Activated effector memory CD4-positive, alpha-beta T cell treated with anti-CD3 and anti-CD28 coated beads, Interleukin-2, amount 50 U/mL, for 16 hours (primary cell): ENCODE measurements around the gene LINGO3.

Source experiments
- DNase-seq: peaks from one replicate; pipeline ENCODE4 v3.0.0-alpha.2; 2020

LINGO3 gene

DNA sequence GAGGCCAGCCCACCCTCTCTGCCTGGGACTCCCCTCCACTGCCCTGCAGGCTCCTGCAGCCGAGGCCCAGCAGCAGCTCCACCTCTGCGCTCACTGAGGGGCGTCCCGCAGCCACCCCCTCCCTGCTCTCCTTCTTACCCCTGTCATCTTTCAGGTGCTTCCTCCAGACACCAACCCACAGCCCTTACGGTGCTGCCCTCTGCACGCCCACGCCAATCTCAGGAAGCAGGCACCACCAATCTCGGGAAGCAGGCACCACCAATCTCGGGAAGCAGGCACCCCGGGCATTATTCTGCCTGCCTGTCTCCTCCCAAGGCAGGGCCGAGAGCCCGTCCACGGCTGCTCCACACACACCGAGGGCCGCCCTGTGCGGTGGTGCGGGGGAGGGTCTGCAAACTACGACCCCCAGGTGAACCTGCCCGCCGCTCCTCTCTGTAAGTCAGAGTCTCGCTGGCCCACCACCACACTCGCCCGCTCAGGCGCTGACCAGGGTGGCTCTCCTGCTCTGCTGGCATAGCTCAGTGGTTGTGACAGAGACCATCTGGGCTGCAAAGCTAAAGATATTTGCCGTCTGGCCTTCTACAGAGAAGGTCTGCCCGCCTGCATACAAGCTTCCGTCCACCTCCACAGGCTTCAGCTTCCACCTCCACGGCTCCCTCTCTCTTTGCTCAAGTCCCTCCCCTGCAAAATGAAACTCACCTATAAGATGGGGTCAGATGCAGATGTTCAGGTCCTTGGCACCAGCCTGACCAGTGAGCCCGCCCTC lies 17.5 kb upstream of the LINGO3 start:
- DNase-seq = no peak

- no peak for DNase-seq
These were observed 16.4 kb upstream of the LINGO3 start for GRCh38 chr19:2324220-2324948.

DNA sequence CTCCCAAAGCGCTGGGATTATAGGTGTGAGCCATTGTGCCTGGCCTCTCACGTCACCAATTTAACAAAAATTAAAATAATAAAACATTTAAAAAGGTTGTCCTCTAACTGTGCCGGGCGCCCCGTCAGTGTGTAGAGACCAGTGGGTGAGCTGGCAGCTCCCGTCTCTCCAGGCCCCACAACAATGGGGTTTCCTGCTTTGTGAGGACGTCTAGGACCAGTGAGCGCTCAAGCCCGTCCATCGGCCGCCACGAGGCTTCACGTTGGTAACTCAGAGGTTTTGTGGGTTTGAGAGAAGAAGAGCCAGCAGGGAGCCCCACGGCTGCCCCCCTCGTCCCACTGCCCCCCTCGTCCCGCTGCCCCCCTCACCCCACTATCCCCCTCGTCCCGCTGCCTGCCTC lies 15.8 kb upstream of the LINGO3 start:
- DNase-seq = no peak

DNA sequence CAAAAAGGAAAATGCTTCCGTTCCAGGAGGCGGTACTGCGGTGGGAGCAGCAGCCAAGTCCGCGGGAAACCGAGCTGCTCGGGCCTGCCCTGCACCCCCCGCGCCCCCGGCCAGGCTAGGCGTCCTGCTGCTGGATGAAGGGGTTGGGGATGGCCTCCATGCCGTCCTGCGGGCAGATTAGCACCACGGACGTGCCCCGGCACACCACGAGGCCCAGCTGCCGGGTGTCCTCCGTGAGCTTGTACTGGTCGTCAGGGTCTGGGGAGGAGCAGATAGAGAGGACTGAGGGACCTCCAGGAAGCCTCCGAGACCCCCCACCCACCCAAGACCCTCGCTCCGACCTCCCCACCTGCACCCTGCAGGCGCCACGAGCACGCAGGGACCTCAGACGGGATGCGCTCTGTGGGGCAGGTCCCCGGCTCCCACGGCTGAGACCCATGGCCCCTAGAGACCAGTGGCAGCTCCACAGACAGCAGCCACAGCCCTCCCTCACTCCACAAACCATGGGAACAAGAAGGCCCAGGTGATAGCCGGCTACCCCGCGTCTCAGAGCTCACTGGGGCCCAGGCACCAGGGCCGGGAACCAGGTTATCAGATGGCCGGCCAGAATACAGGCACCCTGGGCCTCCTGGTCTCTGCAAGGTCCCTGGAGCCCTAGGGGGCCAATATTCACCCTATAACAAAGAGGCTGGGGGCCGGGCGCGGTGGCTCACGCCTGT lies 13.8 kb upstream of the LINGO3 start:
- DNase-seq = no peak

- DNase-seq = no peak
These were observed 13.0 kb upstream of the LINGO3 start for GRCh38 chr19:2320939-2321338.

- DNase-seq = no peak
These were observed 12.1 kb upstream of the LINGO3 start for GRCh38 chr19:2320049-2320448.

GRCh38 chr19:2319551-2319950 lies 11.6 kb upstream of the LINGO3 start:
- DNase-seq = no peak

- no peak for DNase-seq
These were observed 11.0 kb upstream of the LINGO3 start for GRCh38 chr19:2318923-2319322.

DNA sequence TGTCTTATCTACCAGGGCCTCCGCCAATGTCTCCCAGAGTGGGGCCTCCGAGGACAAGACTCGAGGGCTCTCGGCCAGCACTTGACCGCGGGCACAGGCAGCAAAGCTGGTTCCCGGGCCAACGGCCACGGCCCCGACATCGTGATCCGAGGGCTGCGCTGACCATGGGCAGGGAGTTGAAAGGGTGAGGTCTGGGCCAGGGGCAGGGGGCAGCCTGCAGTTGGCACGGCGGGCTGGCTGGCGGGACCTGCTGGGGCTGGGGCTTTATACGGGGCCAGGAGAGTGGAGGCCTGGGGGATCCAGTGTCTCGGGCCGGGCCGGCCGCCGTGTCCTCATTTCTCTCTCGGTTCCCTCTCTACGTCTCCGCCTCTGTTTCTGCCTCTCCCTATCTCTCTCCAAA lies 9.8 kb upstream of the LINGO3 start:
- no peak for DNase-seq

GRCh38 chr19:2317300-2317699 lies 9.3 kb upstream of the LINGO3 start:
- DNase-seq = no peak

DNA sequence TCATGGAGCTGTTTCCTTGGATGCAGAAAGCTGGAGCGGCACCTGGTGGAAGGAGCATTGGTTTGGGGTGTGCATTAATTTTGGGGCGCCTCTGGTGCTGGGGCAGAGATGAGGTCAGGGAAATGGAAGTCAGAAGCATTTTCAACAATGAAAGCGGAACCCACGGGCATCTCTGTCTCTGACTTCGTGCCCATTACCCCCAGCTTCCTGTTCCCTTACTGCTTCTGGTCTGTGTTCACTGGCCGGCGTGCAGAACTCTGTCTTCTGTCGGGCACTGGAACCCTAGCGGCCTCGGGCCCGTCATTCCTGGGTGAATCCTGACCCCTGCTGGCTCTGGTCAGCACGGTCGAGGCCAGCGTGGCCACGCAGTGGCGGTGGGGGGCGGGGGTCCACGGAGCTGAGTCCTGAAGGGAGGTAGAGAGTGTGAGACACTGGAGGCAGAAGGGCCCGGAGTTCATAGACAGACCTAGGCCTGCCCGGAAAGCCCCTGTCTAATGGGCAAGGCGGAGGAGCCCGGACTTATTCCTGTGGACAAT lies 7.9 kb upstream of the LINGO3 start:
- no peak for DNase-seq

GRCh38 chr19:2315121-2315817 lies 7.3 kb upstream of the LINGO3 start:
- no peak for DNase-seq

DNA sequence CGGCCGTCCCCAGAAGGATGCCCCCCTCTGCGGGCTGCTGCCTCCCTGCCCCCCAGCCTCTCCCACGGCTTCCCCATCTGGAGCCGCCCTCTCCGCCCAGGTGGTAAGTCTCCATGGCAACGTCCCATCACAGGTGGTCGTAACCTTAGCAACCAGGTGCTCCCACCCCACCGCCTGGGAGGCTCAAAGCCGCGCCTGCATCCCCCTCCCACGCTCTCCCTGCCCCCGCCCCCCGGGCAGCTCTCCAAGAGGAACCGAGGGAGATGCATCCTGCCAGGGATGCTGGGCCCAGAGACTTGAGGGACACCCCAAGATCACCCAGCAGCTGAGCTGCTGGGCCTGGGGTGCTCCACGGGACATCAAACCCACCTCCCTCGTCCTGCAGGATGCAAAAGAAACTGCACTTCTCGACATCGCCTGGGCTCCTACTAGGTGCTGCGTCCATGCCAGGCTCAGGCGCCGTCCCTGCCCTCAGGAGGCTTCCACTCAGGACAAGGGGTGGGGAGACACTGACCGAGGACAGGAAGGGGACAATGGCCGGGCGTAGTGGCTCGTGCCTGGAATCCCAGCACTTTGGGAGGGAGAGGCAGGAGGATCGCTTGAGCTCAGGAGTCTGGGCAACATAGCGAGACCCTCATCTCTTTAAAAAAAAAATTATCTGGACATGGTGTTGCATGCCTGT lies 5.0 kb upstream of the LINGO3 start:
- DNase-seq = no peak

GRCh38 chr19:2311093-2311492 lies 3.1 kb upstream of the LINGO3 start:
- DNase-seq = no peak

DNA sequence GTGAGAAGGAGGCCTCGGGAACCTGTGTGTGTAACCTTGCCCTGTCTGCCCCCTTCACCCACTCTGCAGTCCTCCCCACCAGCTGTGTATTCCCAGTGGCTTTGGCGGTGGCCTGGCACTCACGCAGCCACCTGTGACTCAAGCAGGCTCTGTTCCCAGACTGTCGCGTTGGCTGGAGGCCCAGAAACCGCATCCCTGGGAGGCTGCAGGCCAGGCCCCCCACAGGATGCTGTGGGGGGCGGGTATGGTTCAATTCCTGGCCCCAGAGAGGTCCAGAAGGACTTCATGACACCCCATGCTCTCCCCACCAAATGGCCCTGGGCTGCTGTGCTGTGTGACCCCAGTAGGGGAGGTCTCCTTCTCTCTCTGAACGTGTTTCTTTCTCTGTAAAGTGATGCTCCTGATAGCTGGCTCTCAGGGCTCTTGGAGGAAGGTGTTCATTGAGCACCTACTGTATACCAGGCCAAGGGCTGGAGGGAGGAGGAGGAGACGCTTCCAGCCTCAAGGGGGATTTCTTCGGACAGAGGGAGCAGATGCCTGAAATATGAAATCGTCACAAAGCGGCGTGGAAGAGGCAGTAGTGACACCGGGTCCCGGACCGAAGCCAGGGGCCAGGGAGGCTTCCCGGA lies 1.9 kb upstream of the LINGO3 start:
- no peak for DNase-seq

- no peak for DNase-seq
These were observed 389 bp downstream of the LINGO3 start for GRCh38 chr19:2307518-2308012.

GRCh38 chr19:2306971-2307370 lies 983 bp downstream of the LINGO3 start:
- DNase-seq = no peak

GRCh38 chr19:2306281-2306806 lies 1.6 kb downstream of the LINGO3 start:
- no peak for DNase-seq

- no peak for DNase-seq
These were observed 2.3 kb downstream of the LINGO3 start for GRCh38 chr19:2305452-2306280.

- DNase-seq = no peak
These were observed 4.6 kb downstream of the LINGO3 start for GRCh38 chr19:2303211-2303798.
